GM12891 (cell line): Measurements from ENCODE around the gene DDRGK1.

Experiments used
- POLR2A ChIP-seq: IDR thresholded peaks from 2 replicates; pipeline ENCODE4 v1.6.1; 2011; ENCODE audit warnings: low read depth, low read length, control low read depth
- POLR2AphosphoS5 ChIP-seq: IDR thresholded peaks from 2 replicates; pipeline ENCODE4 v1.6.1; 2011; ENCODE audit warnings: low read depth, low read length, control low read depth
- SPI1 ChIP-seq: IDR thresholded peaks from 2 replicates; pipeline ENCODE4 v1.6.1; 2011; ENCODE audit warnings: low read depth, low read length, control low read depth
- TAF1 ChIP-seq: IDR thresholded peaks from 2 replicates; pipeline ENCODE4 v1.6.1; 2011; ENCODE audit warnings: low read depth, low read length, control low read depth

DNA sequence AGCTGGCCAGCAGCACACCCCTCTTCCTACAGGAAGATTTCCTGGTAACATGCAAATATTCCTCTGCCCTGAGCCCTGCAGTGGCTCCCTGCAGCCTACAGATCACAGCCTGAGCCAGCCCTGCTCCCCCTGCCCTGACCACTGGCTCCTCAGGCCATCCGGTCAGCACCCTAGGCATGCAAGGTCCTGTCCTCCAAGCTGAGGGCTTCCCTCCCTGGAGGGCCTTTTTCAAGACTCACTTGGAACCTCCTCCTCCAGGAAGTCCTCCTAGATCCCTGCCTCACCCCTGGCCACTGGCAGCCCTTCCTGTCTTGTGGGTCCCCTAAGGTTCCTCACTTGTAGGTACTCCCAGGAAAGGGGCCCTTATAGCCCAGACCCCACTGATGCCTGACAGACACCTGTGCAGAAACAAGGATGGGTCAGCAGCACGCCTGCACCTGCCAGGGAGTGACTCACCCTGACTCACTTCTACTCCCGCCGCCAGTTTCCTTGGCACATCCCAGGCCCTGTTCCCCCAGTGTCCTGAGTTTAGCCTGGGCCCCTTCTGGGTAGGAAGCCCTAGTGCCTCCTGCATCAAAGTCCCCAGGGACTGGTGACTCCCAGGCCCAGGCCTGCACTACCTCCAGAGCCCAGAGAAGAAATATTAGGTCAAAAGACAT lies 31.3 kb upstream of the DDRGK1 start:
- TF ChIP-seq POLR2AphosphoS5 (no peak), SPI1 (no peak), POLR2A (no peak), TAF1 (no peak)
